ENCODE measurements around the gene POM121C. TPM values are rescaled to one million over a fixed set of nuclear protein-coding genes. Genes with fewer than 3 reads are reported as not detected.
"Not testable (repeated sequence)": the region's sequence is repeated elsewhere in the genome, so short reads cannot be mapped to it uniquely, and the experiment has no call there.

The POM121C gene
- total RNA-seq, 2 donors from 2014 or later: 28.8 to 31.4 TPM

DNA sequence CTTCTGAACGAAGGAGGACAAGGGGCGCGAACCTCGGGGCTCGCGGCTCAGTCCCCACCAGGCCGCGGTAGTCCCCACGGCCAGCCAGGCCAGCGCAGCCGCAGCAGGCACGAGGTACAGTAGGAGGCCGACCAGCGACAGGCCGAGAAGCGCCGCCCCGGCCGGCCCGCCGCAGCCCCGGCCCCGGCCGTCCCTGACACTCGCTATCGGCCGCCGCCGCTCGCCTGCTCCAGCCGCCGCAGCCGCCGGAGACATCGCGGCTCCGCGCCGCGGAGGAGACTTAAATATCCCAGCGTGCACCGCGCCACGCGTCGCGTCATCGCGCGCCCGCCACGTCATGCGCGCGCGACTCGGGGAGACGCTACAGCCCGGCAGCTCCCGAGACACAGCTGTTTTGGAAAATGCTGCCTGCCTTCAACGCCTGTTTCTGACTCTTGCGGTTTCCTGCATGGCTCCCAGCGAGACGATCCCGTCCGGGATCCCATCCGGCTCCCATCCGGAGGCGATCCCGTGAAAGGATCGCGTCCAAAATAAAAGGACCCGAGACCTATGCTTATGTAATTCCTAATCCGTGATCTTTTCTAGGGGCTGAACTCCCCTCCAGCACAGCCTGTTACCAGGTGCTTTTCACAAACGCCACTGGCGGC lies 43.5 kb downstream of the POM121C start:
- DNase-seq (ENCODE audit: low spot score); intact Hi-C loops (cut with DNase I): not testable (repeated sequence)

DNA sequence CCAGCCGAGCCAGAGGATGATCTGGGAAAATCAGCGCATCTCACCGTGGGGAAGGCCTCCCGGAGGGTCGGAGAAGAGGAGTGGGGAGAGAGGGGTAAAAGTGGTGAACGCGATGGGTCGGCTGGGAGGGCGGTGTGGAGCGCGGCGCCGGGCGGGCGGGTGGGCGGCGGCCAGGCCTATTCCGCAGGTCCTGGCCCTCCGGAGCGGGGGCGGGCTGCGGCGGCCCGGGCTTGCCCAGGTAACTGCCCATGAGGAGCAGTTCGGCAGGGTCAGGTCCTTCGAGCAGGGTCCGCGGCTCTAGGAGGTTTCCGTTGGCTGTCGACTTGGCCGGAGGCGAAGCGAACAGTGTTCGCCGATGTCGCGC lies 44.0 kb downstream of the POM121C start:
- intact Hi-C loops (cut with DNase I); DNase-seq (ENCODE audit: low spot score): not testable (repeated sequence)

DNA sequence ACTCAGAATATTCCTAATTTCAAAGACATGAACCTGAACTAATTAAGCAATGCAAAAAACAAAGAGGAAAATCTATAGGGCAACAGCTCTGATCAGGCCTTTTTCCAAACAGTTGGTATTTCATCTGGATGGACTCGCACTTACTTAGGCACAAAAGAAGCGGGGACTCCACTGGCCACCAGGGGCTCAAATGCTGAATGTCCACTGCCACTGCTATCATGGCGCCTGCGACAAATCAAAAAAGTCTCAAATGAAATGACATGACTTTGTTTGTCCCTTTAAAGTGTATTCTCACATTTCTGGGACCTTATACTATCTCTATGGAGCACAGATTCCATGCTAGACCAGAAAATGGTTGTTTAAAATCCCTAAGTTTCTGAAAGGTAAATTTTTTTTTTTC lies 47.1 kb downstream of the POM121C start:
- intact Hi-C loops (cut with DNase I); DNase-seq (ENCODE audit: low spot score): not testable (repeated sequence)

- intact Hi-C loops (cut with DNase I); DNase-seq (ENCODE audit: low spot score): not testable (repeated sequence)
These were observed 62.6 kb downstream of the POM121C start for GRCh38 chr7:75423481-75423880.

DNA sequence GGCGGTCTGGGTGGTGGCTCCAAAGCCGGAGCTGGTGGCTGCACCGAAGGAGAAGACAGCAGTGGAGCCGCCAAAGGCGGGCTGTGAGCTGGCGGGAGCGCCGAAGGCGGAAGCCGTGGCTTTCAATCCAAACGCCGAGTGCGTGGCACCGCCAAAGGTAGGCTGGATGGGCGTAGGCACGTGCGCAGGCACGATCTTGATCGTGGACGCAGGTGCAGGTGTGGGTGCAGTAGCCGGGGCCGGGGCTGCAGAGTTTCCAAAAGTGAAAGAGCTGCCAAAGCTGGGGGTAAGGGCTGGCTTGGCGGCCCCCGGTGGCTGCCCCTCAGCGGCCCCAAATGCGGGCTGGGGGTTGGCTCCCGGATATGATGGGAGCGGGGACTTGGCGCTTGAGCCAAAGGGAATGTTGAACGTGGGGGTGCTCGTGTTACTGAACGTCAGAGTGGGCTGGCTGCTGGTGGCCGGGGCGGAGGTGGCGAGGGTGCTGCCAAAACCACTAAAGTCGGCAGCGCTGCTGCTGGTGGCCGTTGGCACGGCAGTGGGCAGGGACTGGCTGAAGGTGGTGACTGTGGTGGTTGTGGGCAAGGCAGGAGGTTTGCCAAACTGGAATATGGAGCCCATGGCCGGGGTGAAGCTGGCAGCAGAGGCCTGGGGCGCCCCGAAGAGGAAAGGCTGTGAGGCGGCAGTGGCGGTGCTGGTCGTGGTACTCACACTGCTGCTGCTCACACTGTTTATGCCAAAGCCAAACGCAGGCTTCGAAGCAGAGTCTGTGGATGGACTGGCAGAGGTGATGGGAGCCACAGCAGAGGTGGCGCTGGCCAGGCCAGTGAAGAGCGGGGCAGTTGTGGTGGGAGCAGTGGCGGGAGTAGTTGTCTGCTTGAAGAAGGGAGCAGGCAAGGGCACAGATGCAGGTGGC lies 64.0 kb downstream of the POM121C start:
- DNase-seq (ENCODE audit: low spot score); intact Hi-C loops (cut with DNase I): not testable (repeated sequence)

- intact Hi-C loops (cut with DNase I); DNase-seq (ENCODE audit: low spot score): not testable (repeated sequence)
These were observed 65.9 kb downstream of the POM121C start for GRCh38 chr7:75420152-75420551.

DNA sequence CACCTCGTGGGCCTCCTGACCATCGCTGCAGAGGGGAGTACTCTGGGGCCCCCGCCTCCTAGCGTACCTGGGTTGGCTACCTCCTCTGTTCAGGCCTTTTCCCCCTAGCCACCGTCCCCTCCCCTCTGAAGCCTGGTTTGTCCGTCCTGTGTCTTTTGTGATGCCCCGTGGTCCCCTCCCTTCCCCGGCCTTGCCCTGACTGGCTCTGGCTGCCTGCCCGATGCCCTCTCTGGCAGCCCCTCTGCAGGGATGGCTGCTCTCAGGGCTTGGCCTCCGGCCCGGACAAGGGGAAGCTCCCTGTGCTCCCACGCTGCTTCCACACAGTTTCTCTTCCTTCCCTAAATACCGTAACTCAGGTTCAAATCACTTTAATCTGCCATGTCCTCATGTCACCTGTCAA lies 66.4 kb downstream of the POM121C start:
- intact Hi-C loops (cut with DNase I); DNase-seq (ENCODE audit: low spot score): not testable (repeated sequence)

- DNase-seq (ENCODE audit: low spot score); intact Hi-C loops (cut with DNase I): not testable (repeated sequence)
These were observed 66.9 kb downstream of the POM121C start for GRCh38 chr7:75419210-75419609.

DNA sequence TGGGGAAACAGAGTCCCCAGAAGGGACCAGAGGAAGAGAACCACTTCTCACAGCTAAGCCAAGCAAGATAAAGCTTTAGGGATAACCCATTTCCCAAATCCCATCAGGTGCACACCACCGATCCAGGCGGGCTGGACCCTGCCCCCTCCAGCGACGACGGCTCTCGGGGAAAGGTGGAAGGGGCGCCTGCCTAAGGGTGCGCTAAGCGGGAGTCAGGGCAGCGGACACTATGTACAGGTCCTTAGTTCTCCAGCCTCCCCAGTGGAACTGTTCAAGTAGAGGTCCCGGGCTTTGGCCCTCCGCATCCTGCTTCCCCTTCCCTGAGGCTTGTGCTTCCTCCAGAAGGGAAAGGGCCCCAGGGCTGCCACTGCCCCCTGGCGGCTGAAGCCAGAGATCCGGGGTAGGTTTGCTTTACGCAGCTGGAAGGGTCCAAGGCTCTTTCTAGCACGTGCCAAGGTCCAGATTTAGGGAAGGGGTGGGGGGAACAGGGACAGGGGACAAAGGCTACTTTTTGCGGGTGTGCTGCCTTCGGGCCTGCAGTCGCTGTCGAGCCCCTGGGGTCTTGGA lies 67.7 kb downstream of the POM121C start:
- intact Hi-C loops (cut with DNase I); DNase-seq (ENCODE audit: low spot score): not testable (repeated sequence)

DNA sequence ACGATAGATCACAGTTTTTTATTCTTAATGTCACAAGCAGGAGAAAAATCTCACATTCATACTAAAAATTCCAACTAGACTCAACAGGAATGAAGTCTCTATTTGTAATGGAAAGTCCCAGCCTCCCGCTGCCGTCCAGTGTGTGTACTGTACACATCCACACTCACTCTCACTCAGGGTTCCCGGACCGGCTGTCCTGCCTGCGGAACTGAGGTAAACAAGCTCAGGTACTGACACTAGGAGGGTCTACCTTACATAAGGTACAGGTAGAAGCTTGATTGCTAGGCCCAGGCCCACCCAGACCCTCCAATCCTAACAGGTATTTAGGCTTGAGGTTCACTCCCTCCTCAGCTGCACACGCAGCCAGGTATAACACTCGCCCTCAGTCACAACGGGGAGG lies 69.3 kb downstream of the POM121C start:
- DNase-seq (ENCODE audit: low spot score); intact Hi-C loops (cut with DNase I): not testable (repeated sequence)

DNA sequence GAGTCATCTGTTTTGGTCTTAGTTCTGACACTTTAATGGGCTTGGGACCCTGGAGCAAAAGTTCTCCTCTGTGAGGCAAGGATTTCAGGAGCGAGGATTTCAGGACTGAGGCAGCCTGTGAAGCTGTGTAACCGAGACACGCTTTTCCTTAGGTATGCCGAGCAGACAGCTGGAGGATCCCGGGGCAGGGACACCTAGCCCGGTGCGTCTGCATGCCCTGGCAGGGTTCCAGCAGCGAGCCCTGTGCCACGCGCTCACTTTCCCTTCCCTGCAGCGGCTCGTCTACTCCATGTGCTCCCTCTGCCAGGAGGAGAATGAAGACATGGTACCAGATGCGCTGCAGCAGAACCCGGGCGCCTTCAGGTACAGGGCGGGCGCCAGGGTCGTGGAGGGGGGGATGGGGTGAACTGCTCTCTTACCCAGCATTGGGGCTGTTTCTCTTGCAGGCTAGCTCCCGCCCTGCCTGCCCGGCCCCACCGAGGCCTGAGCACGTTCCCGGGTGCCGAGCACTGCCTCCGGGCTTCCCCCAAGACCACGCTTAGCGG lies 70.2 kb downstream of the POM121C start:
- DNase-seq (ENCODE audit: low spot score); intact Hi-C loops (cut with DNase I): not testable (repeated sequence)

- intact Hi-C loops (cut with DNase I); DNase-seq (ENCODE audit: low spot score): not testable (repeated sequence)
These were observed 70.7 kb downstream of the POM121C start for GRCh38 chr7:75415428-75415817.

GRCh38 chr7:75414708-75415427 lies 71.2 kb downstream of the POM121C start:
- intact Hi-C loops (cut with DNase I): not testable (repeated sequence)

GRCh38 chr7:75414204-75414603 lies 71.9 kb downstream of the POM121C start:
- intact Hi-C loops (cut with DNase I); DNase-seq (ENCODE audit: low spot score): not testable (repeated sequence)

More at GRCh38 chr7:75414708-75415427, 71.2 kb downstream of the POM121C start:
- DNase-seq (ENCODE audit: low spot score): not testable (repeated sequence)

GRCh38 chr7:75410823-75411173 lies 75.3 kb downstream of the POM121C start:
- DNase-seq (ENCODE audit: low spot score); intact Hi-C loops (cut with DNase I): not testable (repeated sequence)

DNA sequence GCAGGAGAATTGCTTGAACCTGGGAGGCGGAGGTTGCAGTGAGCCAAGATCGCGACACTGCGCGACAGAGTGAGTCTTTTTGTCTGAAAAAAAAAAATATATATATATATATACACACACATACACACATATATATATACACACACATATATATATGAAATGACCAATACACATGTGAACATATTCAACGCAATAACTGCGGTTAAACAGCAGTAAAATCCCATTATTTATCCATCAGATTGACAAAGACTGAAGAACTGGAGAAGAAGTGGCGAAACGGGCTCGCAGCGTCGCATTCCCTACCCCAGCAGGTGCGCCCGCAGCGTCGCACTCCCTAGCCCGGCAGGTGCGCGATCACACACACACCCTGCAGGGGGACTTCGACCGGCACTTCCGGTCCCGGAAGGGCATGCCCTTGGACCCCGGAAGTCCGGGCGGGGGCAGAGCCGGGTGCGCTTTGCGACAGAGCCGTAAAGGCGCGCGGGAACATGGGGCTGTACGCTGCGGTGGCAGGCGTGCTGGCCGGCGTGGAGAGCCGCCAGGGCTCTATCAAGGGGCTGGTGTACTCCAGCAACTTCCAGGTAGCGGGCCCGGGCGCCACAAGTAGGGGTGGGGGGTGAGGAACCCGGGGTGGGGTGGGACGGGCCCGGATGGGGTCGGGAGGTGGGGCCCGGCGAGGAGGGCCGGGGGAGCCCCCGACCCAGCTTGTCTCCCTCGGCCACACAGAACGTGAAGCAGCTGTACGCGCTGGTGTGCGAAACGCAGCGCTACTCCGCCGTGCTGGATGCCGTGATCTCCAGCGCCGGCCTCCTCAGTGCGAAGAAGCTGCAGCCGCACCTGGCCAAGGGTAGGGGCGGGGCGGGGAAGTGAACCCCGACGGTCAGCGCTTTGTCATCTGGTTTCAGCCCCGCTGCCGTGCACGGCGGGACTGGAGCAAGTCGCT lies 75.9 kb downstream of the POM121C start:
- intact Hi-C loops (cut with DNase I): not testable (repeated sequence)
- DNase-seq (ENCODE audit: low spot score): peak; percentile 66

DNA sequence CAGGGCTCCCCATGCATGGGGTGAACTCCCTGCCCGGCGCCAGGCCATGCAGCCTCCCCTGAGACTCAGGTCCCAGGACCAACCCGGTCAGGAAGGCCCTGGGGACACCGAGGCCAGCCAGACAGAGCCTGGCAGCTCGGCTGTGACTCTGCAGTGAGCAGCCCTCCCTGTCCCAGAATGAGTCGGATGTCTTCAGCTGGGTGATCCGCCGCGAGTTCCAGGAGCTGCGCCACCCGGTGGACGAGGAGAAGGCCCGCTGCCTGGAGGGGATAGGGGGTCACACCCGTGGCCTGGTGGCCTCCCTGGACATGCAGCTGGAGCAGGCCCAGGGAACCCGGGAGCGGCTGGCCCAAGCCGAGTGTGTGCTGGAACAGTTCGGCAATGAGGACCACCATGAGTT lies 81.4 kb downstream of the POM121C start:
- DNase-seq (ENCODE audit: low spot score); intact Hi-C loops (cut with DNase I): not testable (repeated sequence)

Data from posterior vena cava (tissue), 2 donors.